GM19238 (cell line): ENCODE data around the gene SOWAHA.
"Not testable (repeated sequence)": the region's sequence is repeated elsewhere in the genome, so short reads cannot be mapped to it uniquely, and the experiment has no call there.

Experiments used
- DNase-seq: peaks from one replicate; pipeline ENCODE4 v3.0.0; 2011; ENCODE audit warnings: low spot score; ENCODE audit not compliant: insufficient read length

SOWAHA gene

GRCh38 chr5:132806804-132807162, 6.3 kb upstream of the SOWAHA start:
- not testable (repeated sequence) for DNase-seq

- no peak for DNase-seq
Measured at GRCh38 chr5:132807163-132807838, 5.8 kb upstream of the SOWAHA start.

GRCh38 chr5:132808448-132808847, 4.7 kb upstream of the SOWAHA start:
- no peak for DNase-seq

- DNase-seq: no peak
Measured at GRCh38 chr5:132808866-132809265, 4.2 kb upstream of the SOWAHA start.

GRCh38 chr5:132810605-132811004, 2.5 kb upstream of the SOWAHA start:
- no peak for DNase-seq

- DNase-seq: no peak
Measured at GRCh38 chr5:132812123-132812765, 858 bp upstream of the SOWAHA start.

GRCh38 chr5:132813599-132814502, 749 bp downstream of the SOWAHA start:
- peak; percentile 55 for DNase-seq

GRCh38 chr5:132814503-132815294, 1.6 kb downstream of the SOWAHA start:
- no peak for DNase-seq

GRCh38 chr5:132815454-132815853, 2.4 kb downstream of the SOWAHA start:
- DNase-seq: no peak

- no peak for DNase-seq
Measured at GRCh38 chr5:132816083-132816482, 3.0 kb downstream of the SOWAHA start.

GRCh38 chr5:132816554-132816953, 3.5 kb downstream of the SOWAHA start:
- no peak for DNase-seq

GRCh38 chr5:132817011-132817410, 3.9 kb downstream of the SOWAHA start:
- DNase-seq: no peak

- no peak for DNase-seq
Measured at GRCh38 chr5:132819468-132819867, 6.4 kb downstream of the SOWAHA start.

- DNase-seq: peak; percentile 93
Measured at GRCh38 chr5:132820162-132820754, 7.2 kb downstream of the SOWAHA start.

GRCh38 chr5:132821350-132821749, 8.2 kb downstream of the SOWAHA start:
- DNase-seq: no peak

- DNase-seq: no peak
Measured at GRCh38 chr5:132821791-132822190, 8.7 kb downstream of the SOWAHA start.

- no peak for DNase-seq
Measured at GRCh38 chr5:132822650-132823480, 9.8 kb downstream of the SOWAHA start.

GRCh38 chr5:132823481-132824050, 10.5 kb downstream of the SOWAHA start:
- DNase-seq: no peak

- DNase-seq: no peak
Measured at GRCh38 chr5:132824426-132824825, 11.3 kb downstream of the SOWAHA start.
